Parathyroid adenoma (tissue), 2 donors: ENCODE measurements around the gene UBAP1.

Source experiments
- H2AFZ ChIP-seq: fragments of 300-600 bp; sonication (generic); one replicate; pipeline ENCODE4 v1.7.0; 2017; ENCODE audit warnings: antibody characterized with exemption, mild to moderate bottlenecking
- H3K27ac ChIP-seq: fragments of 300-600 bp; sonication (generic); one replicate; pipeline ENCODE4 v1.7.0; 2017
- H3K27me3 ChIP-seq: fragments of 300-600 bp; sonication (generic); one replicate; pipeline ENCODE4 v1.7.0; 2017; ENCODE audit warnings: low read length; ENCODE audit not compliant: control insufficient read depth, insufficient read depth
- H3K36me3 ChIP-seq: fragments of 300-600 bp; sonication (generic); one replicate; pipeline ENCODE4 v1.7.0; 2017; ENCODE audit warnings: low read length; ENCODE audit not compliant: control insufficient read depth, insufficient read depth
- H3K4me1 ChIP-seq: fragments of 300-600 bp; sonication (generic); one replicate; pipeline ENCODE4 v1.7.0; 2017; ENCODE audit warnings: control low read depth
- H3K4me2 ChIP-seq: fragments of 300-600 bp; sonication (generic); one replicate; pipeline ENCODE4 v1.7.0; 2017; ENCODE audit warnings: low read length
- H3K4me3 ChIP-seq: fragments of 300-600 bp; sonication (generic); one replicate; pipeline ENCODE4 v1.7.0; 2017; ENCODE audit warnings: low read depth, low read length
- H3K79me2 ChIP-seq: fragments of 300-600 bp; sonication (generic); one replicate; pipeline ENCODE4 v1.7.0; 2017; ENCODE audit warnings: control low read depth
- H3K9ac ChIP-seq: fragments of 300-600 bp; sonication (generic); one replicate; pipeline ENCODE4 v1.7.0; 2017; ENCODE audit warnings: mild to moderate bottlenecking
- H3K9me3 ChIP-seq: fragments of 300-600 bp; sonication (generic); one replicate; pipeline ENCODE4 v1.7.0; 2017; ENCODE audit warnings: low read length; ENCODE audit not compliant: control insufficient read depth
- TF ChIP-seq, protein P1 (sequence below): fragments of 300-600 bp; sonication (generic); IDR thresholded peaks from one replicate; pipeline ENCODE4 v1.7.0; 2017; ENCODE audit warnings: antibody characterized with exemption, mild to moderate bottlenecking
- donor health status: primary hyperparathyroidism.

UBAP1 gene

DNA sequence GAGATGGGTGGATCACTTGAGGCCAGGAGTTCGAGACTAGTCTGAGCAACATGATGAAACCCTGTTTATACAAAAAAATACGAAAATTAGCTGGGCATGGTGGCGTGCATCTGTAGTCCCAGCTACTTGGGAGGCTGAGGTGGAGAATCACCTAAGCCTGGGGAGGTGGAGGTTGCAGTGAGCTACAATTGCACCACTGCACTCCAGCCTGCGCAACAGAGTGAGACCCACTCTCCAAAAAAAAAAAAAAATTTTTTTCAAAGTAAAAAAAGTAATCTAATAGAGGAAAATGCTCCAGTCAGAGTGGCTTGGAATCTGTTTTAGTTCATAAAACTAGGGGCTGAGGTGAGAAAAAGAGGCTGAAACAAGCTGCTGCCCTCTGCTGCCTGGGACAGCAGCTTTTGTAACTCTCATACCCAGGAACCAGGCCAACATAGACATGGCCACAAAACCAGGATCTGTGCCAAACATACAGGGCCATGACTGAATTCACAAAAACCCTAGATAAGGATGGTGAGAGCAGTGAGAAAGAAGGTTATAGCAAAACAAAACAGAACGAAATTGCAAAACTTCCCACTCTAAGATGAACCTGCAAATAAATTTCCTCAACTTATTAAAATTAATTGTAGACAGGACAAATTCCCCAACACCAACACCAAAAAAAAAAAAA is 39.2 kb upstream of the UBAP1 start:
- H3K4me1 ChIP-seq = no peaks in the 10 kb centered on the region
- H3K27me3 ChIP-seq = no peaks in the 10 kb centered on the region
- no peak overlapping the region for H3K9ac ChIP-seq
- no peak overlapping the region for H3K27ac ChIP-seq
- no peak overlapping the region for H2AFZ ChIP-seq
- no peaks in the 10 kb centered on the region for H3K79me2 ChIP-seq
- H3K4me2 ChIP-seq = no peak overlapping the region
- TF ChIP-seq, protein P1, sequence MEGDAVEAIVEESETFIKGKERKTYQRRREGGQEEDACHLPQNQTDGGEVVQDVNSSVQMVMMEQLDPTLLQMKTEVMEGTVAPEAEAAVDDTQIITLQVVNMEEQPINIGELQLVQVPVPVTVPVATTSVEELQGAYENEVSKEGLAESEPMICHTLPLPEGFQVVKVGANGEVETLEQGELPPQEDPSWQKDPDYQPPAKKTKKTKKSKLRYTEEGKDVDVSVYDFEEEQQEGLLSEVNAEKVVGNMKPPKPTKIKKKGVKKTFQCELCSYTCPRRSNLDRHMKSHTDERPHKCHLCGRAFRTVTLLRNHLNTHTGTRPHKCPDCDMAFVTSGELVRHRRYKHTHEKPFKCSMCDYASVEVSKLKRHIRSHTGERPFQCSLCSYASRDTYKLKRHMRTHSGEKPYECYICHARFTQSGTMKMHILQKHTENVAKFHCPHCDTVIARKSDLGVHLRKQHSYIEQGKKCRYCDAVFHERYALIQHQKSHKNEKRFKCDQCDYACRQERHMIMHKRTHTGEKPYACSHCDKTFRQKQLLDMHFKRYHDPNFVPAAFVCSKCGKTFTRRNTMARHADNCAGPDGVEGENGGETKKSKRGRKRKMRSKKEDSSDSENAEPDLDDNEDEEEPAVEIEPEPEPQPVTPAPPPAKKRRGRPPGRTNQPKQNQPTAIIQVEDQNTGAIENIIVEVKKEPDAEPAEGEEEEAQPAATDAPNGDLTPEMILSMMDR = peak; percentile 13
- H3K9me3 ChIP-seq = no peaks in the 10 kb centered on the region
- no peaks in the 10 kb centered on the region for H3K36me3 ChIP-seq
- H3K4me3 ChIP-seq = no peak overlapping the region

DNA sequence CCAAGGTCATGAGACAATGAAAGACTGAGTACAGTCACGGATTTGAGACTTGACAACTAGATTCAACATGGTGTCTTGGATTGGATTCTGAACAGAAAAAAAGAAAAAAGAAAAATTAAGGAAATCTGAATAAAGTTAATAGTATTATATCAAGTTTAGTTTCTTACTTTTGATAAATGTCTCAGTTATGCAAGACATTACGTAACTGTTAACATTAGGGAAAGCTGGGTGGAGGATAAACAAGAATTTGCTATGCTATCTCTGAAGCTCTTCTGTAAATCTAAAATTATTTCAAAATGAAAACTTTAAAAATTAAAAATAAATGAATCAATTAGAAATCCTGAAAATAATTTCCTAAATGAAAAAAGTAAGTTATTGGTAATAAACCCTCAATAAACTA is 38.0 kb upstream of the UBAP1 start:
- no peaks in the 10 kb centered on the region for H3K79me2 ChIP-seq
- H3K27me3 ChIP-seq = no peaks in the 10 kb centered on the region
- TF ChIP-seq, protein P1 = no peak
- no peak overlapping the region for H3K4me2 ChIP-seq
- H3K9me3 ChIP-seq = no peaks in the 10 kb centered on the region
- H2AFZ ChIP-seq = no peak overlapping the region
- H3K4me3 ChIP-seq = no peak overlapping the region
- no peak overlapping the region for H3K9ac ChIP-seq
- no peak overlapping the region for H3K27ac ChIP-seq
- H3K4me1 ChIP-seq = no peaks in the 10 kb centered on the region
- H3K36me3 ChIP-seq = no peaks in the 10 kb centered on the region

DNA sequence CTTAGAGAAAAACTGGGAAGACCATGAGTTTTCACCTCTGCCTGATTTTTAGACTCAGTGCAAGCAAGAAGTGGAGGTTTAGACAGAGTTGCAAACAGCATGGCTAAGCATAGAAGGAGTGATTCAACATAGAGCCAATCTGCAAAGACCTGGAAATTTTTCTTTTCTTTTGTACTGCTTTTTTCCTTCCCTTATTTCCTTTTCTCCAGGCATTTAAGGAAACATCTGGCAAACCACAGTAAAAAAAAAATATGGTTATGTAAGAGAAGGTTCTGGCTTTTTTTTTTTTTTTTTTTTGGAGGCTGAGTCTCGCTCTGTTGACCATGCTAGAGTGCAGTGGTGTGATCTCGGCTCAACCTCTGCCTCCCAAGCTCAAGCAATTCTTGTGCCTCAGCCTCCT is 35.7 kb upstream of the UBAP1 start:
- H3K4me2 ChIP-seq = no peak overlapping the region
- no peaks in the 10 kb centered on the region for H3K9me3 ChIP-seq
- H3K79me2 ChIP-seq = no peaks in the 10 kb centered on the region
- no peaks in the 10 kb centered on the region for H3K4me1 ChIP-seq
- no peak overlapping the region for H3K9ac ChIP-seq
- H3K36me3 ChIP-seq = no peaks in the 10 kb centered on the region
- TF ChIP-seq, protein P1 = no peak
- H3K4me3 ChIP-seq = no peak overlapping the region
- no peak overlapping the region for H2AFZ ChIP-seq
- no peaks in the 10 kb centered on the region for H3K27me3 ChIP-seq
- no peak overlapping the region for H3K27ac ChIP-seq

DNA sequence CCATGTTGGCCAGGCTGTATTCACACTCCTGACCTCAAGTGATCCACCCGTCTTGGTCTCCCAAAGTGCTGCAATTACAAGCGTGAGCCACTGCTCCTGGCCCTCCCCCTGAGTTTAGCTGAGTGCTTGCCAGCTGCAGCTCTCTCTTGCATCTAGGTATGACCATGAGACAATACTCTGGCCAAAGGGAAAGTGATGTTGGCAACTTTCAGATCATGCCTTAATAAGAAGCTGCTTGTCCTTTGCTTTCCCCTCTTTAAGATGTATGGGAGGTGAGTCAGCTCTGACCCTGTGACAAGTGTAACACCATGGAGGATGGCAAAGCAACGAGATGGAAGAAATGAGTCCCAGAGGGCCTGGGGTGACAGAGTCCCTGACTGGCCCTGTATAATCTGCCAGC is 33.7 kb upstream of the UBAP1 start:
- H3K9me3 ChIP-seq = no peaks in the 10 kb centered on the region
- no peak overlapping the region for H3K4me3 ChIP-seq
- no peak overlapping the region for H2AFZ ChIP-seq
- H3K9ac ChIP-seq = no peak overlapping the region
- TF ChIP-seq, protein P1 = no peak
- no peaks in the 10 kb centered on the region for H3K4me1 ChIP-seq
- no peaks in the 10 kb centered on the region for H3K27me3 ChIP-seq
- H3K4me2 ChIP-seq = no peak overlapping the region
- no peaks in the 10 kb centered on the region for H3K36me3 ChIP-seq
- H3K27ac ChIP-seq = no peak overlapping the region
- no peaks in the 10 kb centered on the region for H3K79me2 ChIP-seq

DNA sequence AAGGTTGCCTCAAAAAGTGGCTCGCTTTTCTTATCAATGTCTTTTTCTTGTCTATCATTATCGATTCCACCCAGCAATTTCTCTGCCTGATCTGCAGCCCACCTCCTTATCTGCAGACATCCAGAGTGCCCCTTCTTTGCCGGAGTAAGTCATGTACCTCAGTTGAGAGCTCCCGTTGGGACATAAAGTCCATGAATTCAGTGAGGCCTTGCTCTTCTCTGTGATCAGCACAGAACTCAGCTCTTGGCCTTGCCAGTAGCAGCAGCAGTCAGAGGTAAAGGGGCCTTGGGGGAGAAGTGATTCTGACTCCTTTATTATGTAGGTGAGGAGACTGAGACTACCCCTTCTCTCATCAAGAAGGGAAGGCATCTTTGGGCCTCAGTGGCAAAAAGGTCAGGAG is 27.4 kb upstream of the UBAP1 start:
- Histone ChIP-seq H3K4me2 (no peak overlapping the region), H3K4me3 (no peak overlapping the region), H3K4me1 (no peaks in the 10 kb centered on the region), H3K9me3 (no peaks in the 10 kb centered on the region), H3K27ac (no peak overlapping the region), H3K36me3 (no peaks in the 10 kb centered on the region), H3K9ac (no peak overlapping the region), H3K27me3 (no peaks in the 10 kb centered on the region), H2AFZ (no peak overlapping the region), H3K79me2 (no peaks in the 10 kb centered on the region)
- TF ChIP-seq, protein P1 = no peak
